HPDE6-E6E7 (cell line): ENCODE results near the gene CLOCK.

Source experiments
- DNase-seq: peaks from one replicate; pipeline ENCODE4 v3.0.0; 2011; ENCODE audit warnings: missing footprints; ENCODE audit errors: extremely low spot score

The CLOCK gene

GRCh38 chr4:55381502-55381901 is 165.2 kb downstream of the CLOCK start:
- no peak for DNase-seq

- DNase-seq: no peak
Observed at GRCh38 chr4:55380576-55380975, 166.1 kb downstream of the CLOCK start.

- DNase-seq: no peak
Observed at GRCh38 chr4:55378617-55379467, 167.9 kb downstream of the CLOCK start.
